C4-2B (cell line): ENCODE results near the gene UNC80.

Experiments
- H3K27ac ChIP-seq: fragments of 450-650 bp; 2 replicates; pipeline ENCODE4 v1.5.1; 2017
- ZFX ChIP-seq: fragments of 450-650 bp; IDR thresholded peaks from 2 replicates; pipeline ENCODE4 v1.6.1; 2017
- TF ChIP-seq, protein P1 (sequence below): fragments of 450-650 bp; conservative IDR thresholded peaks from 2 replicates; pipeline ENCODE4 v1.5.1; 2017; ENCODE audit warnings: mild to moderate bottlenecking

Gene UNC80

DNA sequence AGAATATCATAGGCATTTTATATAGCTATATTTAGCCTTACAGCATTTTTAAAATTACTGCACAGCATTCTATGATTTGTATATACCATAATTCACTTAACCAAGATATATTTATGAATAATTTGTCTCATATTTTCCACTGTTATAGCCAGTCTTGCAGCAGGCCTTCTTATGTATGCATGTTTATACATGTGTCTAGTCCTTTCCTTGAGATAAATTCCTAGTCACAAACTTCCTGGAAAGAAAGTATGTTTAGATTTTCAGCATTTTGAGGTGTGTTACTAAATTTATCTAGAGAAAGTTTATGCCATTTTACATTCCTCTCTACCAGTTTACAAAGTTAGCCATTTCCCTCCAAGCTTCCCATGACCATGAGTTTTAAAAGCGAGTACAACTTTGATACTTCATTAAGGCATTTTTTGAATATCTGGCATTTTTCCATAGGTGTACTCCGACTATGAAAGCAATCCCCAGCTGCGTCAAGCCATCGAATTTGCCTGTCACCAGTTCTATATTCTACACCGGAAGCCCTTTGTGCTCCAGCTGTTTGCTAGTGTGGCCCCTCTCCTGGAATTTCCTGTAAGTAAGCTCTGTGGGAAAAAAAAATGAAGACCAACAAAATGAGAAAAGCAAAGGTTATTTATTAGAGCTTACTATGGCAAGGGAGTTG lies 171.4 kb downstream of the UNC80 start:
- TF ChIP-seq, protein P1, sequence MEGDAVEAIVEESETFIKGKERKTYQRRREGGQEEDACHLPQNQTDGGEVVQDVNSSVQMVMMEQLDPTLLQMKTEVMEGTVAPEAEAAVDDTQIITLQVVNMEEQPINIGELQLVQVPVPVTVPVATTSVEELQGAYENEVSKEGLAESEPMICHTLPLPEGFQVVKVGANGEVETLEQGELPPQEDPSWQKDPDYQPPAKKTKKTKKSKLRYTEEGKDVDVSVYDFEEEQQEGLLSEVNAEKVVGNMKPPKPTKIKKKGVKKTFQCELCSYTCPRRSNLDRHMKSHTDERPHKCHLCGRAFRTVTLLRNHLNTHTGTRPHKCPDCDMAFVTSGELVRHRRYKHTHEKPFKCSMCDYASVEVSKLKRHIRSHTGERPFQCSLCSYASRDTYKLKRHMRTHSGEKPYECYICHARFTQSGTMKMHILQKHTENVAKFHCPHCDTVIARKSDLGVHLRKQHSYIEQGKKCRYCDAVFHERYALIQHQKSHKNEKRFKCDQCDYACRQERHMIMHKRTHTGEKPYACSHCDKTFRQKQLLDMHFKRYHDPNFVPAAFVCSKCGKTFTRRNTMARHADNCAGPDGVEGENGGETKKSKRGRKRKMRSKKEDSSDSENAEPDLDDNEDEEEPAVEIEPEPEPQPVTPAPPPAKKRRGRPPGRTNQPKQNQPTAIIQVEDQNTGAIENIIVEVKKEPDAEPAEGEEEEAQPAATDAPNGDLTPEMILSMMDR = no peak
- TF ChIP-seq ZFX = no peak
- no peak overlapping the region for H3K27ac ChIP-seq

DNA sequence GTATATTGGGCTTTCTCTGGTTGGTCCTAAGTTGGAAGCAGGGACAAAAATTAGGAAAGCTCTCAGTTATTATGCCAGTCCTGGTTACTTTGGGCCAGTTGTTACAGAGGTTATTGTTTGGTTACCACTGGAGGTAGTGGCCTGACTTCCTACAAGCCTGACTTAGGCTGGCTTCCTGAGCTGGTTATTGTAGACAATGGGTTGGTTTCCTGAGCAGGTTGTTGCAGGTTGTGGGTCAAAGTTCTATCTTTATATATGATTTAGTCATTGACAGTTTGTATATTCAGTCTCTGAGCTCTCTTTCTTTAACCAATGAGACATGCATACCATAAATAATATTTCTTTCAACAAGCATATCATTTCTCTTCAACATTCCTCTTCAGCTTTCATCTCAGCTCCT lies 172.1 kb downstream of the UNC80 start:
- no peak overlapping the region for H3K27ac ChIP-seq
- TF ChIP-seq, protein P1 = no peak
- TF ChIP-seq ZFX = no peak

DNA sequence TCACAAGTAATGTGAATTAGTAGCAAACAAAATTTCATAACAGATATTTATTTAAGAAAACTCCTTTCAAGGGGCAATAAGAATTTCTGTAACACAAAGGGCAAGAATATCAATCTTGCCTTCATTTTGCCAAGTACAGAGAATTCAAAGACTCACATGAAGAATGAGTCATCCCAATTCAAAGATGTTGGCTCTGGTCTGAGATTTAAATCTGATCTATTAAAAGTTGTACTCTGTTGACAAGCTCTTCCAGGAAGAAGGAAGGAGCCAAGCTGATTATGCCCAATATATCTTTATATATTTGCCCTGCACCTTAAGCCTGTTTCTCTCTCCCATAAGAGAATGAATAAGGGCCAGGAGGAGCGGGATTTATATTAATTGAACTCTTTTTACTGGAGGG lies 174.9 kb downstream of the UNC80 start:
- peak overlapping the region; percentile 56; the same call in 1 of the 2 replicates for H3K27ac ChIP-seq
- TF ChIP-seq ZFX = no peak
- TF ChIP-seq, protein P1 = no peak

DNA sequence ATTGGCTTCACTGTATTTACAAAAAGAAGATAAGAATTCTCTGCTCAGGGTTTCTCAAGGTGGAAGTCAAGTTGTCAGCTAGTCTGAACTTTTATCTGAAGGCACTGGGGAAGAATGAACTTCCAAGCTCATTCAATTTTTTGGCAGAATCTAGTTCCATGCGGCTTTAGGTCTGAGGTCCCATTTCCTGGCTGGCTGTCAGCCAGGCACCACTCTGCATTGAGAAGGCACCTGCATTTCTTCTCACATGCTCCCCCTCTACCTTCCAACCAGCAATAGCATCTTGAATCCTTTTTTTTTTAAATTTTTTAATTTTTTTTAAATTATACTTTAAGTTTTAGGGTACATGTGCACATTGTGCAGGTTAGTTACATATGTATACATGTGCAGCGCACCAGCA lies 184.6 kb downstream of the UNC80 start:
- no peak for TF ChIP-seq ZFX
- TF ChIP-seq, protein P1 = no peak
- no peak overlapping the region for H3K27ac ChIP-seq

DNA sequence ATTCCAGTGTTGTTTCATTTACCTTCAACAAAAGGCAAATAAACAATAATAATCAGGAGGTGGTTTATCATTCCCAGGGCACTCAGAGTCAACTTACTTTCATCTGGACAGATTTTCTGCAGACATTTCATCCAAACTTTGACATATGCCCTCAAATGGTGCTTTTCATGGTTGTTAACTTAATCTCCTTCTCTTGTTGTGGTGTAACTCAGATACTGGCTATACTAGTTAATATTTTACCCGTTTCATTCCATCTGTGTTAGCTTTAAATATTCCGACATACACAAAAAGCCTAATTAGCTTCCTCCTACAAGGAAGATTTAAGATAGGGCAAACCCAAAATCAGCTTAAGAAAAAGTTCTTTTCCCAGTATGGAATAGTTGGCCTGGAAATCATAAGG lies 186.4 kb downstream of the UNC80 start:
- no peak for TF ChIP-seq ZFX
- TF ChIP-seq, protein P1 = no peak
- H3K27ac ChIP-seq = no peak overlapping the region

DNA sequence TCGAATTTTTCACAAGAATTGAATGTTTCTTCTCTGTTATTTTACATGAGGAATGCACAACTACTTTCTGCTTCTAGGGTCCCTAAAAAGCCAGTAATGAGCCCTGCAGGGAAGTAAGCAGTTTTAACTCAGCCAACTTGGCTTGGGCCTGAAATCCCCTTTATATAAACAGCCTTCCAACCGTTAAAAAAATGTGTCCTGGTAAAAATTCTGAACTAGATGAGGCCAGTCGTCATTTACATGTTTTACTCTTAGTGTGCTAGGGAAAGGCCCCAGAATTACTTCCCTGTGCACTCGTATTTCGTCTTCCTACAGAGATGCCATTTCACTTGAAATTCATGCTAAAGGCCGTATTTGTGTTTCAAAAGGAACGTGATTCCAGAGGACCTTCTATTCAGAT lies 188.4 kb downstream of the UNC80 start:
- H3K27ac ChIP-seq = no peak overlapping the region

More for the DNA sequence above, 188.4 kb downstream of the UNC80 start:
- no peak for TF ChIP-seq ZFX
- TF ChIP-seq, protein P1 = no peak
